NCI-H1092 (cell line): ENCODE data around the gene SORCS1.

Experiments
- DNase-seq: peaks from one replicate; lab custom pipeline; 2025; lab: John Stamatoyannopoulos, UW

SORCS1 gene

DNA sequence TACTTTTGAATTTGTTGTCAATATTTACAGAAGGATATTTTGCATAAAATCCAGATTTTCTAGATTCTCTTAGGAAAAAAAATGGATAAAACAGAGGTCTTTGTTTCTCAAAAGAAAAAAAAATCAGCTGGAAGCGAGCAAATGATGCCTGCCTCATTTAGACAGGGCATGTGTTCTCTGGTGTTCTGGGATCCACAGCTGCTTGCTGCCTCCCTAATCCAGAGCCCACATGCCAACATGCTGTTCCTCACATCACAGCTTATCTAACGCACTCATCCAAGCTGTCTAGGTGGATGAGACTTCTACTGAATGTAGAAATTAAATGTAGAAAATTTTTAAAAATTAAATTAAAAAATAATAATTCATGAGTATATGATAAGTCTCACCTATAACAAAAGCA, 630.1 kb downstream of the SORCS1 start:
- DNase-seq = no peak

DNA sequence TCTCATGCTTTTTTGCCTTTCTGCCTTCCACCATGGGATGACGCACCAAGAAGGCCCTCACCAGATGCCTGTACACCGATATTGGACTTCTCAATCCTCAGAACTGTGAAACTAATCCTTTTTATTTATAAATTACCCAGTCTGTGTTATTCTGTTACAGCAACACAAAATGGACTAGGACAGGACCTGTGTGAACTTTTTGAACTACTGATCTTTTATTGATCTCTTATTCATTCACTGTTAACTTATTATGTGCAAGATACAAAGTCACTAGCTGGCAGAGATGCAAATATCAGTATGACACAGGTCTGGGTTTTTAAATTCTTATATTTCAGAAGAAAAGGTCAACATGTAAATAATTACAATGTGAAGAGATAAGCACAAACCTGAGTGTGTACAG, 635.8 kb downstream of the SORCS1 start:
- DNase-seq = no peak

DNA sequence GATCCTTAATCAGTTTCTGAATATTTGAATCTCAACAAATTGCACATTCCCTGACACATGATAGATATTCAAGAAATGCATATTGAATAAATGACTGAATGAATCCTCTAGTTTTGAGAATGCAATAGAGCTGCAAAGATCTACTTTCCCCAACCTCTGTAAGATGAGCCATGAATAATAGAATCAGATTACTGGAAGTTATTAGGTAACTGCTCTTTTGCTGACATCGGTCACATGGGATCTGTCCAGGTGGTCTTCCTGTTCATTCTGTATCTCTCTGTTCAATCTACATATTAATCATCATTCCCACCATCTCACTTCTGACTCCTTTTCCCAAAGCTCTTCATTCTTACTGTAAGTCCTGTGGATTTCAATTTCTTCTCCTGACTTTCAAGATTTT, 638.7 kb downstream of the SORCS1 start:
- no peak for DNase-seq
